Measurements from ENCODE around the gene OAF.

DNA sequence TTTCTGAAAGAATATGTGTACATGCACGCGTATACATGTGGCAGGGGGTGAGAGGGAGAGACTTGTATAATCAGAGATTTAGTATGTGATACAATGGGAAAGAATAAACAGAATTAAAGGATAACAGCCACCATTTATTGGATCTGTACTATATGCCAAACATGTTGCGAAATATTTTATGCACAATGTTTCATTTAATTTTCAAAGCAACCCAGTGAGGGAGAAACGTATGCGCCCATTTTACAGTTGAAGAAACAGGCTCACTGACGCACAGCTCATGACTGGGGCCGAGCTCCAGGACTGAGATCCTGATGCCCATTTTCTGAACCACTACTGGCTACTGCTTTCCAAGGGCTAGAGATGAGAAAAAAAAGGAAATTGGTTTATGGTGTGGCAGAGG lies 3.3 kb upstream of the OAF start:
- TF ChIP-seq, protein P1, sequence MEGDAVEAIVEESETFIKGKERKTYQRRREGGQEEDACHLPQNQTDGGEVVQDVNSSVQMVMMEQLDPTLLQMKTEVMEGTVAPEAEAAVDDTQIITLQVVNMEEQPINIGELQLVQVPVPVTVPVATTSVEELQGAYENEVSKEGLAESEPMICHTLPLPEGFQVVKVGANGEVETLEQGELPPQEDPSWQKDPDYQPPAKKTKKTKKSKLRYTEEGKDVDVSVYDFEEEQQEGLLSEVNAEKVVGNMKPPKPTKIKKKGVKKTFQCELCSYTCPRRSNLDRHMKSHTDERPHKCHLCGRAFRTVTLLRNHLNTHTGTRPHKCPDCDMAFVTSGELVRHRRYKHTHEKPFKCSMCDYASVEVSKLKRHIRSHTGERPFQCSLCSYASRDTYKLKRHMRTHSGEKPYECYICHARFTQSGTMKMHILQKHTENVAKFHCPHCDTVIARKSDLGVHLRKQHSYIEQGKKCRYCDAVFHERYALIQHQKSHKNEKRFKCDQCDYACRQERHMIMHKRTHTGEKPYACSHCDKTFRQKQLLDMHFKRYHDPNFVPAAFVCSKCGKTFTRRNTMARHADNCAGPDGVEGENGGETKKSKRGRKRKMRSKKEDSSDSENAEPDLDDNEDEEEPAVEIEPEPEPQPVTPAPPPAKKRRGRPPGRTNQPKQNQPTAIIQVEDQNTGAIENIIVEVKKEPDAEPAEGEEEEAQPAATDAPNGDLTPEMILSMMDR (IDR thresholded peaks at IDR 0.05; ENCODE audit: insufficient read depth, low read depth, low read length): no peak
- no peak for TF ChIP-seq EZH2 (IDR thresholded peaks at IDR 0.05; ENCODE audit: insufficient read depth, low read length)

All from astrocyte (in vitro differentiated cells and primary cell).